ENCODE measurements around the gene LRCH1. TPM values are rescaled to one million over a fixed set of nuclear protein-coding genes. Genes with fewer than 3 reads are reported as not detected.

Gene LRCH1
- total RNA-seq, 1 donor from 2014 or later = 21.4 TPM

DNA sequence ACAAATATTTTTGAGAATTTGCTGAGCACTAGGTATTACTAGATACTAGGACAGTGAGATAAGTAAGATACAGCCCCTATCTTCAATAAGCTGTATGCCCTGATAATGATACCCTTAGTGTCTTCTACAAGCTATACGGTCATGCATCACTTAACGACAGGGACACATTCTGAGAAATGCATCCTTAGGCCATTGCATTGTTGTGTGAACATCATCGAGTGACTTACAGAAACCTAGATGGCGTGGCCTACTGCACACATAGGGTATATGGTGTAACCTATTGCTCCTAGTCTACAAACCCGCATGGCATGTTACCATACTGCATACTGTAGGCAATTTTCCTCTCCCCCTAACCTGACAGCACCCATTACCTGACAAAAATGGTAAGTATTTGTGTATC lies 64.9 kb downstream of the LRCH1 start:
- DNase-seq = no peak

DNA sequence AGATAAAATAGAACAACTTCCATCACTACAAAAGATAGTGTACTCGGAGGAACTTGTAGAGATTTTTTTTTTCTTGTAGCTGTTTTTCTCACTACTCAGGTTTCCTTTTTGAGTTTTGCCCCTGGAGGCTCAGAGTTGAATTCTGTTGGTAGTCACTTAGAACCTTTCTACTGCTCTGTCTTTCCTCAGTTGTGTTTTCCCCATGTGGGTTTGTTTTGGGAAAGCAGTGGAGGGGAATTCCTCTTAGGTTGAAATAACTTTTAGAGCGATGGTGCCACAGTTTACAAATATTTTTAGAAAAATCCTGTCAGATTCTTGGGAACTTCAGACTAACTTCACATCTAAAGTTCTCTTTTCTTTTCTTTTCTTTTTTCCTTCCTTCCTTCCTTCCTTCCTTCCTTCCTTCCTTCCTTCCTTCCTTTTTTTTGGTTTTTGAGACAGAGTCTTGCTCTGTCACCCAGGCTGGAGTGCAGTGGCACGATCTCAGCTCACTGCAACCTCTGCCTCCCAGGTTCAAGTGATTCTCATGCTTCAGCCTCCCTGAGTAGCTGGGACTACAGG lies 65.8 kb downstream of the LRCH1 start:
- no peak for DNase-seq

DNA sequence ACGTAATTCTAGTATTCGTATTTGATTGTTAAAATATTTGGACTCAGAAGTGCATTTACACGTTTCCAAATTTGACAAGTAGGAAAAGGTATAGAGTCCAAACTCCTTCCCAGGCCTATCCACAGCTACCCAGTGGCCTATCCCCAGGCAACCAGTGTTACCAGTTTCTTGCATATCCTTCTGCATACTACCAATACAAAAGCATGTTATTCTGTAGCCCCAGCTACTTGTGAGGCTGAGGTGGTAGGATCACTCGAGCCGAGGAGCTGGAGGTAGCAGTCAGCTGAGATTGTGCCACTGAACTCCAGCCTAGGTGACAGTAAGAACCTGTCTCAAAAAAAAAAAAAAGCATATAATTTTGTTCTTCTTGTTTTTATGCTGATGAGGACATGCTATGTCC lies 67.1 kb downstream of the LRCH1 start:
- DNase-seq = no peak

DNA sequence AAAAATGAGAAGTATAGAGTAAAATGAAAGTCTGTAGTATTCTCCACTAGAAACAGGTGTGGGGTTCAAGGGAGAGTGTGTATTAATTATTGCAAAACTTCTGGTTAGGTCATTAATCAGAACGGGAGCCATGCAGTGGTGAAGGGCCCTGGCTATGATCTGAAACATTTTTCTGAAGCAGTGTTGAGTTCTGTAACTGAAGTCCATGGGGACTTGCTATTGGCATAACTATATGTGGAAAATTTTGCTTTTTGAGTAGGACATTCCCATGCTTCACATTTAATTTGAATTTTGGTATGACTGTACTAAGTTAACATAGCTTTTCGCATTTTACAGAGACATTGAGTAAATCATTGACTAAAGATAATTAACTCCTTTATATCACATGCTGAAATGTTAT lies 67.5 kb downstream of the LRCH1 start:
- no peak for DNase-seq

DNA sequence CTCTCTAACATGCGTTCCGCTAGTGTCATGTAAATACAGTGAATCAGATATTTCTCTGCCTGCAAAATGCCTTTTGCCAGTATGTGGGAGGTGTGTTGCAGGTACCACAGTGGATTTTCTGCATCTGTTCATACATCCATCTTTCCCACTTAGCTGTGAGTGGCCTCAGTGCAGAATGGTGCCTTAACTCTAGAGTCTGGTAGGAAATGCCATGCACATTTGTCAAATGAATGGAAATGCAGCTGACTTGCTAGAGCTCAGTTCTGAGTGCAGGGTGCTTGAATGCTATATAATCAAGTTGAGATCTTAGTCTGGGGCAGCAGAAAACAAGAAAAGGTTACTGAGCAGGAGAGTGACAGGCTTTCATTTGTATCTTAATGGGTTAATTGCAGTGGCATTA lies 68.2 kb downstream of the LRCH1 start:
- no peak for DNase-seq

DNA sequence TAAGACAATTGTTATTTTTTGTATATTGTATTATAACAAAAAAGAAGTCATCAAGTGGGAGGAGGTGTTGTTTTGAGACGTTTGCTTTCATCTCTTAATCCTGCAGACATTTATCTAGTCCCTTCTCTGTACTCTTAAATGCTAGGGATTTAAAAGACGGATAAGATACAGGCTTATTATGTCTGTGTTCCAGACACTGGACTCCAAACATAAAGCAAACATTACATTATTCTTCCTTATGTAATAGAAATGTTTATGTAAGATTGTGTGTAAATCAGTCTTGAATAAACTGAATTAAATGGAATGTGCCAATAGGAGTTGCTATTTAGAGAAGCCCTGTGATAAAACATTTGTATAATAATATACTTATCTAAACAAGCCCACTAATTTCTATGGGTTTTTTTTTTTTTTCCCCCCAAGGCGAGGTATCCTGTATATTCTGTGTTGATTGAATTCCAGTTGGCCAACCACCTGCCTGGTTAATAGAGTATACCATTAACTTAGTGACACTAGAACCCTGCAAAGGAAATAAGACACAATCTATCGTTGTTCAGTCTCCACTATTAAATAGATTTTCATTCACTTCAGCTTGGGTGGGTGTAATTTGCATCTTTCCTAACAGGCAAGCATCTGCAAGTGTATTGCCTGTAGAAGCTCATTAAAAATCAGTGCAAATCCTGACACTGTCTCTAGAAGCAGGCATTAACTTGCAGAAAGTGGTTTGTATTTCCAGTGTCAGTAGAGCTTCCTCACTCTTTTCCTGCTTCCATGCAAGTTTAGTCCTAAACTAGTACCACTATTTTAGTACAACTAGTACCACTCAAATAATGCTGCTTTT lies 69.0 kb downstream of the LRCH1 start:
- no peak for DNase-seq

DNA sequence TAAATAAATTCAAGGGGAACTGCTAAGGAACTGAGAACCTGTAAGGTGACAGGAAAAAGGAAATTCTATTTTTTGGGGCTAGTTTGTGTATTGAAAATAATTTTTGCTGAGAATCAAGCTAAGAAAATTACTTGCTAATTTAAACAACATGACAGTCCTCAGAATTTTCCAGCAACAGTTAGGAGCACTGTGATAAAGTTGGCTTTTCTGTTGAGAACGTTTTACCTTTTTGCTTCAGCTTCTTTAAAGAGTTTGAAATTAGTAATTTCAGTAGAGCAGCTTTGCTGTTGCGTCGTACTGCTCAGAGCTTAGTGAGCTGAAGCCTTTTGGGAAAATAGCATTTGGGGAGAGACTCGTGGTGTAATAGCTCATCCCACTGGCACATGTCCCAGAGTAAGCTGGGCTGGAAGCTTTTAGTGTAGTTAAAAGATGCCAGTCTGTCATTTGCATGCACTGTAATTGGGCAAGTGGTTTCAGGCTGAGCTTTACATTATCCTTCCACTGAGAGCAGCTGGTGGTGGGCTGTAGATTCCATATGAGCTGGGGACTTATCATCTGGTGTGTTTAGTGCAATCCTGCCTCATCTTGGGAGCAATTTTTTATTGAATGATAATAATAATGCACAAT lies 69.8 kb downstream of the LRCH1 start:
- peak; percentile 33 for DNase-seq

DNA sequence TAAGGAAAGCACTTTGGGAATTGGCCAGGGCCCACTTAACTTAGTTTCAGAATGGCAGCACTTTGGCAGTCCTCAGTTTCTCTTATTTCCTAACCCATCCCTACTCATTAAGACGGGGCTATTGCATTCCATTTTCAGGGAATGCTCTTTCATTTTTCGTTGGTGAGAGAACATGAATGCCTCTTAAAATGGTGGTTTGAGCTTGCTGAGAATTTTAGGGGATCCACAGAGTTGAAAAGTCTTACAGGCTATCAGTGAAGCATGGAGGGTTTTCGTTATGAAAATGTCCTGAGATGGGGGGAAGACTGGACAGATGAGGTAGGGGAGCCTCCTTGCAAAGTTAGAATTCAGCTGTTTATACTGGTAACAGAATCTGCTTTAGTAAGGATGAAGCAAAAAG lies 71.4 kb downstream of the LRCH1 start:
- DNase-seq = no peak

DNA sequence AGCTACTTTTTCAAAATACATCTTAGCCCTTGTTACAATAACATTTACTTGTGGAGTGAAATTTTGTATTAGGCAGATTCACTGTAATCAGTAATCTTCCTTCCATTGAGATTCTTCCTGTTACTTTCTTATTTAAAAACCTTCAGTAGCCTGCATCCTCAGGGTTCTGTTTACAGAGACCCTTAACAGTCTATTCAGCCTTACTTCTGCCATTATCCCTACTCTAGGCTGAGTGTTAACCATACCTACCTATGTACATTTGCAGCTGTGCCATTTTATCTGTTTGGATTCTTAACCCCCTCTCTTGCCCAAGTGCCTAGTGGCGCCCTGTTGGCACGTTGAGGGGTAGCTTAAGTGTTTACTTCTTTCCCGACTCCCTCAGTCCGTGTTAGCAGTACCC lies 71.9 kb downstream of the LRCH1 start:
- DNase-seq = no peak

DNA sequence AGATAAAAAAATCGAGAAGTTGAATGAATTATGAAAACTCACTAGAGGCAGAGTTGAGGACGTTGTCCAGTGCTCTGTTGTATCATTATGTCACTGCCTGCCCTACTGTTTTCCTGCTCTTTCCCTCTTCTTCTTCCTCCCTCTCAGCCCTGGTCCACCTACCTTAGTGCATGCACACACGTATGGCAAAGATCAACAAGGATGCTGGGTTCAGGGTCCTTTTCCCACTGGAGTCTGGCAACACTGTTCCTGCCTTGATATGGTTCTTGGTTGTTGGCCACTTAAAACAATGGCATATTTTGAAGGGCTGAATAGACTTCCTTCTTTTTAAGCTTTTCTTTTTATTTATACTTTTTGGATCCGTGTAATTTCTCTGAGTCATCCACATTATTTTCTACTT lies 74.5 kb downstream of the LRCH1 start:
- no peak for DNase-seq

DNA sequence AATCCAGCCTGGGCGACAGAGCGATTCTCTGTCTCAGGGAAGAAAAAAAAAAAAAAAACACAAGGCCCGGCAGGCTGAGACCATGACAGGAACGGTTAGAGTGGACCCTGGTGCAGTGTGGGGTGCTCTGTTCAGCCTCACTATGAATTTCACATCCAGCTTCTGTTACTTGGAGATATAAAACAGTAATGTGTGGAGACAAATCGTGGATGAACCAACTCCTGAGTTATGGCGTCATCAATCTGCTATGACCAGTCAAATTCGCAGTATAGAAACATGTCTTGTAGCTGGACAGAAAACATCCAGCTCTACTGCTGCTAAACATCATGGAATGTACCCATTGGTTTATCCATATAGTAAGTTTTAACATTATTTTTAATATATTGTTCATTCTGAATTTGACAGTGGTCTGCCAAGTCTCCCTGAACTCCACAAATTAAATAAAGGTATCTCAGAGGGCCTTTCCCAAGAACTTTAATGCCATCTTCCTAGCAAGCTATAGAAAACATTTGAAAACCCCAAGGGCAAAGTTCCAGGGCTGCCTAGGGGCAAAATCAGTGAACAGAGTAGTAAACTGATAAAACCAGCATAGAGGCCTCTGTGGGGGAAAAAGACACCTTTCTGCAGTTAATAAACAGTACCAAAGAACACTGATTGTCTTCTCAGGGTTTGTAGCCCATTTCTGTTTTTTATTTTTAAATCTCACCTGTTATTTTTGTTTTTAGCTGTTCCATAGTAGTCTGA lies 75.8 kb downstream of the LRCH1 start:
- no peak for DNase-seq

DNA sequence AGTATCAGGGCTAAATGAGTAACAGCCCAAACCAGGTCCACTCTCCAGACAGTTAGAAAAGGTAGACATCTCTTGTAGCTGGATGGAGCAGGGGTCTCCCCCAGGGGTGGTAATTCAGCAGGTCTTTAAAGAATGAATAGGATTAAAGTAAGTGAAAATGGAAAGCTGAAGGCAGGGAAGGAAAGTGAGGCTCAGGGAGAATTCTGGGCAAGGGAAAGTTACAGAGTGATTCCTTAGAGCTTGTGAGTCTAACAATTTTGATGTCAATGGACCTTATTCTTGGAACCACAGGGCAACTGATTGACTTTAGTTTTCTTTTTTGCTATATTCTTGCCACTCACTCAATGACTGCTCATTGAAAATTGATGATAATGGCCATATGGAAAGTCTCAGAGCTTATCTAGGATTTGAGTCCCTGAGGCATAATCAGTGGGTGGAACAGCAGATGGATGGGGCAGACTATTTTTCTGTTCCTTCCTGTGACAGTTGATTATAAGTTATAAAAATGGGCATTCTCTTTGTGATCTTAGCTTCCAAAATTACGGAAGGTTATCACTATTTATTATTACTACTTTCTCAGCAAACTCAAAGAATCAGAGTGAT lies 76.9 kb downstream of the LRCH1 start:
- DNase-seq = no peak

DNA sequence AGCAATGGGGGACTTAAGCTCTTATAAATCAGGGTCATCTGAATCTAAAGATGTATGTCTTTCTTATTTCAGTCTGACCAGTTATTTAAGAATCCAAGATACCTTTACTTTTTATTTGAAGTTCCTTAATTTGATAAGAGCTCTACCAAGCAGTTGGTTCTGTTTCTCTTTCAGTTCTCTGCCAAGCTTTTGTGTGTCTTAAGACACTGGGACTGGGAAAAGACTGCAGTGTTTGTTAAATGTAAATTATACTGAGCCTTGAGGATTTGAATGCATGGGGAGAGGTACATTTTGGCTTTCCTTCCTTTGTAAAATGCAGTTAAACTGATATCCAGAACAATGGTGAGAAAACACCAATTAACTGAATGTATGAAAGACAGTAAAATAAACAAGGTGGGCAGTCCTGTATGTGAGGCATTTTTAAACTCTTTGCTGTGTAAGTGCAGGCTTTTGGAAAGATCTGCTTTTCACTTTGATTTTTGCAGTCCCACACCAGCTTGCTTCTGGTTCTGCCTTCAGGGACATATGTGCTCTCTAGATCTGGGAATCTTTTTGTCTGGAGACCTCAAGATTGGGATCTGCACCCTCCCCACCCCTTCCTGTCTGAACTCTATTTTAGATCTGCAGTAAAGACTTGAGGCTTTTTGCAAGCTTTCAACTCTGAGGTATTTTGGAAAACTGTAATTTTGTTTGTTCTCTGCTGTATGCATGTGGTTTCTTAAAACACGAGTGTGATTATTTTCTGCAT lies 77.6 kb downstream of the LRCH1 start:
- DNase-seq = no peak

DNA sequence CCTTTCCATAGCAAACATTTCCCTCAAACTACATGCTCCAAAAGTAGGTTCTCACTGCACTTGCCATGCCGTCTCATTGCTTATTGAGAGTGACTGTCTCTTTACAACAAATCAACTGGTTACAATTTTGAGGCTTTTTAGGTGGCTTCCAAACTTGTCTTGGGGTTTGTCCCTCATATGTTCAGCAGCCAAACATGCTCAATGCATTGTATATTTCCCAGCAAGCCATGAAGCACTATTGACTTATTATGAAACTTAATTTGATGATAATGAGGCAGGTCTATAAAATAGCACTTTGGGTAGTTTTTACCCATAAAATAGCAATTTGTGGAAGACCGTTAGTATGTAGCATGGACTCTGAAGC lies 78.2 kb downstream of the LRCH1 start:
- no peak for DNase-seq

DNA sequence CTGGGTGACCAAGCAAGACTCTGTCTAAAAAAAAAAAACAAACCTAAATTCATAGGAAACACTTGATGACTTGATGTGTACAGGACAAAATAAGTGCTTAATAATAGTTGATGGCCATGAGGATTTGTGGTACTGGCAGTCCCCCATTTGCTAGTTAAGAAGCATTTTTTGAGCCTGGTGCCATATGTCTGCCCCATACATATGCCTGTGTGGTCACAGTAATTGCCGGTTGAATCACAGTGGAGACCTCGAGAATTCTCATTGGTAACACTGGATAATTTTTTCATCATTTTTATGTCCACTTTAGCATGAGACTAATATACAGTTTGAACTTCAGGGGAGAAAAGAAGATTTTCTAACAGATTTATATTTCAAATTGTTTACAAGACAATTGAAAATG lies 79.2 kb downstream of the LRCH1 start:
- no peak for DNase-seq

DNA sequence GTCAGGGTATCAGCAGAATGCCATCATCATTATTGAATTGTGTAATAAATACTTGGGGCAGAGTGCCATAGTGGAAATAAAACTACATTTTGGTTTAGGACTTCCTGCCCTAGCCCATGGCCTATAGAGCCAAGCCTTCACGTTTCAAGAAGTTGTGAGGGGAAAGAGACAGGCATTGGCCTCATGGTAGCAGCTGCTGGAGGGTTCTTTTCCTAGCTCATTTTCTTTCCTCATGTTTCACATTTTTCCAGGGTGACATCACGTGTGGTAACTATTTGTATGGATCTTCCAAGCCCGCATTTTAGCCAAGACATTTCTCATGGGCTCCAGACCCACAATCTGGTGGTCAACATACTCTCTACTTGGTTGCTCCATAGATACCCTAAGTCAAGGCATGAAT lies 80.4 kb downstream of the LRCH1 start:
- no peak for DNase-seq

DNA sequence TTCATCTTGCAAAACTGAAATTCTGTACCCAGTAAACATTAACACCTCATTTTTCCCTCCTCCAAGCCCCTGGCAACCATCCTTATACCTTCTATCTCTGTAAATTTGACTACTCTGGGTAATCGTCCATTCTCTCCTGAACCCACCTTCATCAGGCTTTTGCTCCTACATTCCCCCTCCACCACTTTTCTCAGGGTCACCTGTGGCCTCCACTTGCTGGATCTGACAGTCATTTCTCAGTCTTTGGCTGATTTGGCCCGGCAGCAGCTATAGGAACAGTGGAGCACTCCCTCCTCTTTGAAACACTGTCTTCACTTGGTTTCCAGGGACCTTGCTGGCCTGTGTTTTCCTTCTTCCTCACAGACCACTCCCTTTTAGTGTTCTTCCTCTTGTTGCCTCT lies 83.5 kb downstream of the LRCH1 start:
- DNase-seq = no peak

DNA sequence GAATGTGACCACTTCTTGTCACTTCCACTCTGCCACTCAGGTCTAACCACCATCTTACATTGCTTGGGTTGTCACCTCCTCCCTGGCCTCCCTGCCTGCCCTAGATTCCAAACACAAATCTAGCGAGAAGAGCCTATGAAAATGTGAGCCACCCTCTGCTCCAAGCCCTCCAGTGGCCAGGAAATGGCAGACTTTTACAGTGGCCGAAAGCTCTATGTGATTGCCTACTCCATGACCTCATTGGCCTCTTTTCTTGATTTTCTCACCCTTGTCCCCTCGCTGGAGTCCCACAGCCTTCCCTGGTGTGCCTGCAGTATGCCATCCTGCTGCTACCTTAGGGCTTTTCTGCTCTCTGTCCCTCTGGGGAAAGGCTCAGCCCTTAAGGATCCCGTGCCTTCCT lies 84.2 kb downstream of the LRCH1 start:
- DNase-seq = no peak

DNA sequence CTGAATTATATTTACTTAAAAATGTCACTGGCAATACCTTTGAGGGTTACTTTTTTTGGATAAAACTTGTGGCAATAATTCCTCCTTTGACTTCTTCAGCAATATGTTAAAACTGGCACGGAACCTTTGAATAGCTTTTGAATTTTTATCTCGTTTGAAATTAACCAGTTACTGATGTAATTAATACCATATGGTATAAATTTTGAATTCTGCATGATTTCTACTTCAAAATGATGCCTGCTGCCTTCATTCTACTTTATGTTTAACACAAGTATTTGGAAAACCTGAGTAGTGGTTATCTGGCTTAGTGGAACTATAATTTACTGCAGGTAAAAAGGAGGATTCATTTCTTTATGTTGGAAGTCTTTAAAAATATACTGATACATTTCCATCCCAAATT lies 85.3 kb downstream of the LRCH1 start:
- DNase-seq = no peak

DNA sequence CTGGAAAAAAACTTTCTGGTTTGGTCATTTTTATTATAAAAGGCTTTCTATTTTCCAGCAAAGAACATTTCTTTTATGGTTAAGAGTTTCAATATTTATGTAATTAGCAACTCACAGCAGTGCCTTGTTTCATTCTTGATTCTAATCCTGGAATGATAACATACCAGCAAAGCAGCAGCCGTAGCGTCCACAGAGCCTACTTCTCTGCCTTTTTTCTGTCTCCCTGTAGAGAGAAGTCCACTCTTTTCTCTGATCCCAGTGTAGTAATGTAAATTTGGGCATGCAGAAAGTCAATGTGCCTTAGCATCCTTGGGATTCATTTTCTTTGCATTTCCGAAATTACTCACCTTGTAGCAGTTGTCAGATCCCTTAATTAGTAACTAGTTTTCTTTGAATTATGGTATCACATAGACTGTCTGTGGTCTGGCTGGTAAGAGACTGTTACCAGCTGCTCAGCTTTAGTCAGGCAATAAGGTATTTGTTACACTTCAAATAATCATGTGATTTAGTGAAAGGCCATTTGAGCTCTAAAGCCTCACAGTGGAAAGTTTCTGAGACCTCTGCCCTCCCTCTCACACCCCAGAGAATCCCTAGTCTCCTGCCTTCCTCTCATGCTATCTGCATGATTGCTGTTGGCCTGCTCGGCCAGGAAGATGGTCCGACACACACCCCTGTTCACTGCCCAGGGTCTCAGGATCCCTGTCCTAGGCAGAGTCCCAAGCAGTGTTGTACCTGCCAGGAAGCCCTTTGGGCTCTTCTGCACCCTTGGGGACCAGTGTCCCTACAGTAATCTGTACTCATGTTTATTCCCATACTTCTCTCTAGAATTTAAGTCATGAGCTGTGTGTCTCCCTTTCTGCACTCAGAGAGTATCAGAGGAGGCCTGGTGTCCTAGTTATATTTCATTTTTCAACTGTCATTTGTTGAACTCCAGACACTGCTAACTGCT lies 86.3 kb downstream of the LRCH1 start:
- DNase-seq = no peak

DNA sequence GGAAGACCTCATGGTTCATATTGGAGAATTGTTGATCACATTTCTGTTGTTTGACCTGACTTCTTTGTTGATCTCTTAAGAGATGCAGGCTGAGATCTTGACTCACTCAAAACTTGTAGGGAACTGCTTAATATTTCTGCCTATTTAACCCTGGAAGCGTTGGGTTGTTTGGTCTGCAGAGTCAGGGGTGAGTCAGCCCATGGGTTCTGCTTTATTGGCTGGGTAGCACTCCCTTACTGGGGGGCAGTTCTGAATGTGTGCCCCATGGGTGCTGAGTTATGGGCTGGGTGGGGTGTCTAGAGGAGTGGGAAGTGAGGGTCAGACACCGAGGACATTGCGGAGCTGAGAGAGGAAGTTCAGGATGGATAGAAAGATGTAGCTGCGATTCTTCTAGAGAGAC lies 87.9 kb downstream of the LRCH1 start:
- DNase-seq = no peak

All from occipital lobe (tissue), 2 donors.